IMR-90 (cell line): Measurements from ENCODE around the gene FGF12. TPM values are rescaled to one million over a fixed set of nuclear protein-coding genes. Genes with fewer than 3 reads are reported as not detected.

ENCODE experiments used
- ATAC-seq: fragments of 200-7000 bp; cut with Tn5 transposase; 2 replicates; pipeline ENCODE4 v1.9.1; 2020; ENCODE audit warnings: low read depth, mild to moderate bottlenecking, moderate library complexity
- BruUV-seq: library from RNA; stranded (reverse); fragments of 400-500 nt; replicated peaks from 2 replicates; lab custom pipeline; 2021; lab: Mats Ljungman, UMichigan
- CTCF ChIA-PET: fragments of 300-600 bp; formaldehyde crosslinking; extraction: SDS; loops from one replicate; lab custom pipeline; 2021; ENCODE audit warnings: antibody characterized with exemption; lab: Yijun Ruan, JAX
- POLR2A ChIA-PET: fragments of 300-600 bp; sonication (Branson Sonifier 250); formaldehyde crosslinking; loops from one replicate; lab custom pipeline; 2022; ENCODE audit warnings: antibody characterized with exemption; ENCODE audit not compliant: unreplicated experiment; lab: Charles Lee
- DNase-seq: peaks from one replicate; pipeline ENCODE4 v3.0.0; 2013
- H2AFZ ChIP-seq: replicated peaks from 2 replicates; pipeline ENCODE3; 2013; ENCODE audit warnings: low read length, mild to moderate bottlenecking; ENCODE audit not compliant: poor library complexity
- H2AK5ac ChIP-seq: 2 replicates; pipeline ENCODE4 v1.6.1; 2013; ENCODE audit warnings: low read depth, low read length, inconsistent platforms
- H2AK9ac ChIP-seq: replicated peaks from 2 replicates; pipeline ENCODE3; 2013; ENCODE audit warnings: mild to moderate bottlenecking, low read depth, low read length, moderate library complexity; ENCODE audit not compliant: poor library complexity
- H2BK120ac ChIP-seq: 2 replicates; pipeline ENCODE4 v1.6.1; 2013; ENCODE audit warnings: low read depth, low read length, inconsistent platforms
- H2BK15ac ChIP-seq: 3 replicates; pipeline ENCODE4 v1.6.1; 2013; ENCODE audit warnings: low read depth, low read length, inconsistent platforms
- H2BK20ac ChIP-seq: 2 replicates; pipeline ENCODE4 v1.6.1; 2013; ENCODE audit warnings: low read depth, mild to moderate bottlenecking, inconsistent platforms, low read length, moderate library complexity
- H2BK5ac ChIP-seq: 2 replicates; pipeline ENCODE4 v1.6.1; 2013; ENCODE audit warnings: mild to moderate bottlenecking, low read depth, low read length, inconsistent platforms; ENCODE audit not compliant: poor library complexity, severe bottlenecking
- H3K14ac ChIP-seq: replicated peaks from 2 replicates; pipeline ENCODE4 v1.6.1; 2013; ENCODE audit warnings: low read depth, low read length, inconsistent platforms
- H3K18ac ChIP-seq: 2 replicates; pipeline ENCODE4 v1.6.1; 2013; ENCODE audit warnings: low read depth, low read length, control low read depth
- H3K23ac ChIP-seq: 2 replicates; pipeline ENCODE4 v1.6.1; 2013; ENCODE audit warnings: low read depth, low read length, inconsistent platforms
- H3K27ac ChIP-seq: 2 replicates; pipeline ENCODE4 v1.5.1; 2013; ENCODE audit warnings: mild to moderate bottlenecking, control low read depth, low read length; ENCODE audit not compliant: insufficient read depth
- H3K27me3 ChIP-seq: 2 replicates; pipeline ENCODE4 v1.6.1; 2013; ENCODE audit warnings: low read length; ENCODE audit not compliant: control insufficient read depth, insufficient read depth
- H3K36me3 ChIP-seq: 2 replicates; pipeline ENCODE4 v1.6.1; 2013; ENCODE audit warnings: low read length, mixed read lengths; ENCODE audit not compliant: control insufficient read depth, insufficient read depth
- H3K4ac ChIP-seq: 2 replicates; pipeline ENCODE4 v1.6.1; 2013; ENCODE audit warnings: low read depth, low read length, inconsistent platforms
- H3K4me1 ChIP-seq: 2 replicates; pipeline ENCODE4 v1.6.1; 2013; ENCODE audit warnings: low read length, mixed read lengths; ENCODE audit not compliant: control insufficient read depth, insufficient read depth
- H3K4me2 ChIP-seq: 2 replicates; pipeline ENCODE4 v1.6.1; 2013; ENCODE audit warnings: low read depth, mild to moderate bottlenecking, control low read depth, low read length, moderate library complexity
- H3K4me3 ChIP-seq: 2 replicates; pipeline ENCODE4 v1.5.1; 2013; ENCODE audit warnings: low read depth, mild to moderate bottlenecking, control low read depth, low read length, moderate library complexity; ENCODE audit not compliant: insufficient read depth
- H3K56ac ChIP-seq: 2 replicates; pipeline ENCODE4 v1.6.1; 2013; ENCODE audit warnings: low read length, inconsistent platforms; ENCODE audit not compliant: insufficient read depth; ENCODE audit errors: extremely low read depth
- H3K79me1 ChIP-seq, 2 experiments: 2 replicates each; pipeline ENCODE4 v1.6.1; 2013; ENCODE audit warnings: low read length in 2 of 2, inconsistent platforms in 1 of 2, low read depth in 1 of 2
- H3K9ac ChIP-seq: 2 replicates; pipeline ENCODE4 v1.6.1; 2013; ENCODE audit warnings: low read depth, low read length, control low read depth
- H3K9me1 ChIP-seq: 2 replicates; pipeline ENCODE4 v1.6.1; 2013; ENCODE audit warnings: low read length, inconsistent platforms; ENCODE audit not compliant: insufficient read depth
- H3K9me3 ChIP-seq: 2 replicates; pipeline ENCODE4 v1.6.1; 2013; ENCODE audit warnings: low read length; ENCODE audit not compliant: control insufficient read depth, insufficient read depth
- H4K20me1 ChIP-seq: 2 replicates; pipeline ENCODE4 v1.6.1; 2013; ENCODE audit warnings: low read length, inconsistent platforms; ENCODE audit not compliant: insufficient read depth
- H4K5ac ChIP-seq: 2 replicates; pipeline ENCODE4 v1.6.1; 2013; ENCODE audit warnings: mild to moderate bottlenecking, low read depth, low read length, control low read depth
- H4K8ac ChIP-seq, 2 experiments: 2 replicates each; pipeline ENCODE4 v1.6.1; 2013; ENCODE audit warnings: low read depth in 2 of 2, low read length in 2 of 2, control low read depth in 1 of 2, inconsistent platforms in 1 of 2
- H4K91ac ChIP-seq: 2 replicates; pipeline ENCODE4 v1.6.1; 2013; ENCODE audit warnings: low read depth, low read length, inconsistent platforms; ENCODE audit not compliant: insufficient read depth
- BHLHE40 ChIP-seq: fragments of 150-350 bp; IDR thresholded peaks from 2 replicates; pipeline ENCODE4 v1.6.1; 2016; ENCODE audit warnings: mild to moderate bottlenecking, low read depth, low read length
- CTCF ChIP-seq: conservative IDR thresholded peaks from 2 replicates; pipeline ENCODE4 v1.5.1; 2012; ENCODE audit warnings: mild to moderate bottlenecking, low read depth, low read length, improper control_type of control experiment
- ELK1 ChIP-seq: fragments of 150-350 bp; IDR thresholded peaks from 2 replicates; pipeline ENCODE4 v1.6.1; 2016; ENCODE audit warnings: low read depth, mild to moderate bottlenecking, low read length, moderate library complexity, borderline replicate concordance
- MAZ ChIP-seq: IDR thresholded peaks from 2 replicates; pipeline ENCODE4 v1.6.1; 2012; ENCODE audit warnings: low read depth, mild to moderate bottlenecking, low read length, improper control_type of control experiment, moderate library complexity, borderline replicate concordance
- RAD21 ChIP-seq: IDR thresholded peaks from 2 replicates; pipeline ENCODE4 v1.6.1; 2012; ENCODE audit warnings: low read length, improper control_type of control experiment
- USF2 ChIP-seq: fragments of 150-350 bp; IDR thresholded peaks from 2 replicates; pipeline ENCODE4 v1.6.1; 2017; ENCODE audit warnings: mild to moderate bottlenecking, antibody characterized with exemption, low read length, low read depth
- WGBS, 2 experiments: methylation state at CpG; one replicate each; pipeline versions ENCODE4 v1.1.5 to v1.1.7; 2013; ENCODE audit warnings: missing lambda C conversion rate in 2 of 2; ENCODE audit not compliant: insufficient read length in 1 of 2; ENCODE audit errors: extremely low coverage in 2 of 2; 5-methylcytosine and 5-hydroxymethylcytosine counted together
- dilution Hi-C: fragments of 300-500 bp; cut with HindIII; formaldehyde crosslinking; loops from one replicate; pipeline ENCODE4 v1.14.3; 2018; ENCODE audit warnings: low sequenced_read_pairs; ENCODE audit not compliant: unreplicated experiment
- in situ Hi-C: fragments of 300-500 bp; cut with MboI; formaldehyde crosslinking; loops from 3 replicates; pipeline ENCODE4 v1.14.3; 2019; ENCODE audit warnings: low sequenced_read_pairs, inconsistent platforms, mixed read lengths
- intact Hi-C: fragments of 100-400 bp; cut with micrococcal nuclease; formaldehyde crosslinking; loops from 2 replicates; pipeline ENCODE4 v1.10.0; 2022
- polyA plus RNA-seq, 3 experiments: library from polyadenylated mRNA; depleted of rRNA; stranded (reverse); fragments of >200 nt; gene quantifications; 2 replicates each; pipeline ENCODE4 v1.2.3, GENCODE V29; 2012; ENCODE audit warnings: low replicate concordance in 1 of 3
- total RNA-seq: library from RNA; depleted of rRNA; stranded (reverse); fragments of >200 nt; gene quantifications from 2 replicates; pipeline ENCODE4 v1.2.3, GENCODE V29; 2012

Gene FGF12
- total and polyA plus RNA-seq, 2 of the 4 experiments (the other 2 are of a cell fraction): not detected

- Histone ChIP-seq H4K20me1 (no peaks in the 10 kb centered on the region), H3K9me3 (peaks cover 10% of the 10 kb centered on the region), H3K4me3 (no peak overlapping the region), H3K4me2 (no peak overlapping the region), H2AK5ac (no peak overlapping the region), H3K18ac (no peak overlapping the region), H2BK15ac (no peak overlapping the region), H2BK120ac (no peak overlapping the region), H4K91ac (no peak overlapping the region), H3K36me3 (no peaks in the 10 kb centered on the region), H3K14ac (no peak overlapping the region), H4K8ac (no peak overlapping the region), H3K27me3 (no peaks in the 10 kb centered on the region), H4K5ac (no peak overlapping the region), H3K4ac (no peak overlapping the region), H3K27ac (no peak overlapping the region), H3K79me1 (no peaks in the 10 kb centered on the region), H2BK5ac (no peak overlapping the region), H3K56ac (no peak overlapping the region), H3K9ac (no peak overlapping the region), H3K9me1 (no peaks in the 10 kb centered on the region), H2AK9ac (no peak overlapping the region), H3K23ac (no peak overlapping the region), H3K4me1 (no peaks in the 10 kb centered on the region), H2AFZ (no peak overlapping the region), H2BK20ac (no peak overlapping the region)
- BruUV-seq: no TSS peak
- ChIA-PET POLR2A (no interaction called here), CTCF (interaction anchor here (1.2 to 1.9 kb wide), 2 partner anchors 10 to 11 kb away, joined by 5 read pairs; no protein-coding TSS in a partner anchor)
- ATAC-seq (no peak), DNase-seq (no peak)
- in situ Hi-C loops (no loop called here), intact Hi-C loops (no loop called here), dilution Hi-C loops (no loop called here)
- TF ChIP-seq MAZ (no peak), CTCF (no peak), ELK1 (no peak), RAD21 (no peak), BHLHE40 (no peak), USF2 (no peak)
- WGBS, 2 experiments: no CpG with 5 or more reads among the region's 3 CpGs
Measured at GRCh38 chr3:192177383-192177782, 550.0 kb downstream of the FGF12 start.
